Liver (tissue), 9 donors: ENCODE results near the gene ERC2. TPM values are rescaled to one million over a fixed set of nuclear protein-coding genes. Genes with fewer than 3 reads are reported as not detected.

Experiments
- DNase-seq: peaks from one replicate; pipeline ENCODE4 v3.0.0-alpha.2; 2017; ENCODE audit warnings: low spot score
- H3K27ac ChIP-seq, 2 donors: one replicate each; pipeline ENCODE4 v1.7.0; 2013; ENCODE audit warnings: inconsistent platforms in 2 of 2, low read length in 2 of 2, control low read depth in 1 of 2, low read depth in 1 of 2, mild to moderate bottlenecking in 1 of 2
- H3K27me3 ChIP-seq, 4 donors: one replicate each; pipeline versions ENCODE4 v1.6.1 to v1.7.0; 2013; ENCODE audit warnings: low read length in 3 of 4, inconsistent platforms in 1 of 4, mild to moderate bottlenecking in 1 of 4, moderate library complexity in 1 of 4; ENCODE audit not compliant: control insufficient read depth in 4 of 4, insufficient read depth in 4 of 4
- H3K36me3 ChIP-seq, 4 donors: one replicate each; pipeline versions ENCODE4 v1.6.1 to v1.7.0; 2013; ENCODE audit warnings: low read length in 3 of 4, mild to moderate bottlenecking in 3 of 4, low read depth in 1 of 4, moderate library complexity in 1 of 4; ENCODE audit not compliant: control insufficient read depth in 4 of 4, insufficient read depth in 3 of 4
- H3K4me1 ChIP-seq, 4 donors: one replicate each; pipeline versions ENCODE4 v1.6.1 to v1.7.0; 2013; ENCODE audit warnings: low read length in 3 of 4, mild to moderate bottlenecking in 3 of 4, moderate library complexity in 1 of 4; ENCODE audit not compliant: control insufficient read depth in 4 of 4, insufficient read depth in 4 of 4
- H3K4me3 ChIP-seq, 3 donors: one replicate each; pipeline versions ENCODE4 v1.6.1 to v1.7.0; 2013; ENCODE audit warnings: low read length in 3 of 3, control low read depth in 1 of 3, low read depth in 1 of 3, mild to moderate bottlenecking in 1 of 3
- H3K9ac ChIP-seq, 2 donors: one replicate each; pipeline ENCODE4 v1.7.0; 2013; ENCODE audit warnings: low read length in 2 of 2, mild to moderate bottlenecking in 2 of 2, moderate library complexity in 2 of 2, control low read depth in 1 of 2, low read depth in 1 of 2
- H3K9me3 ChIP-seq, 4 donors: one replicate each; pipeline versions ENCODE4 v1.6.1 to v1.7.0; 2013; ENCODE audit warnings: low read length in 3 of 4; ENCODE audit not compliant: control insufficient read depth in 4 of 4
- ATF3 ChIP-seq: IDR thresholded peaks from 2 replicates; pipeline ENCODE4 v1.6.1; 2016; ENCODE audit warnings: antibody characterized with exemption
- CTCF ChIP-seq: fragments of 150-350 bp; IDR thresholded peaks from 2 replicates; pipeline ENCODE4 v1.5.1; 2017; ENCODE audit warnings: improper control_type of control experiment, low read depth, low read length; ENCODE audit not compliant: missing input control
- EGR1 ChIP-seq, 2 donors: IDR thresholded peaks; 2 replicates each; pipeline ENCODE4 v1.6.1; 2016 to 2018; ENCODE audit warnings: antibody characterized with exemption in 2 of 2, low read depth in 2 of 2
- FOXA1 ChIP-seq: IDR thresholded peaks from 2 replicates; pipeline ENCODE4 v1.6.1; 2016; ENCODE audit warnings: antibody characterized with exemption
- FOXA2 ChIP-seq: IDR thresholded peaks from 2 replicates; pipeline ENCODE4 v1.6.1; 2016; ENCODE audit warnings: antibody characterized with exemption
- GABPA ChIP-seq, 2 donors: IDR thresholded peaks in 1 of 2; conservative IDR thresholded peaks in 1 of 2; 2 replicates each; pipeline ENCODE4 v1.6.1; 2016; ENCODE audit warnings: antibody characterized with exemption in 2 of 2, mild to moderate bottlenecking in 1 of 2, moderate library complexity in 1 of 2
- HNF4A ChIP-seq, 2 donors: conservative IDR thresholded peaks; 2 replicates each; pipeline ENCODE4 v1.6.1; 2016; ENCODE audit warnings: antibody characterized with exemption in 2 of 2, mild to moderate bottlenecking in 2 of 2
- HNF4G ChIP-seq: IDR thresholded peaks from 2 replicates; pipeline ENCODE4 v1.6.1; 2016; ENCODE audit warnings: antibody characterized with exemption
- JUND ChIP-seq, 2 donors: IDR thresholded peaks; 2 replicates each; pipeline ENCODE4 v1.6.1; 2016; ENCODE audit warnings: antibody characterized with exemption in 2 of 2
- MAX ChIP-seq: IDR thresholded peaks from 2 replicates; pipeline ENCODE4 v1.6.1; 2016; ENCODE audit warnings: antibody characterized with exemption
- NR2F2 ChIP-seq: IDR thresholded peaks from 2 replicates; pipeline ENCODE4 v1.6.1; 2016; ENCODE audit warnings: antibody characterized with exemption
- RAD21 ChIP-seq, 2 donors: IDR thresholded peaks; 2 replicates each; pipeline ENCODE4 v1.6.1; 2016; ENCODE audit warnings: antibody characterized with exemption in 2 of 2, mild to moderate bottlenecking in 2 of 2
- REST ChIP-seq: IDR thresholded peaks from 2 replicates; pipeline ENCODE4 v1.6.1; 2016; ENCODE audit warnings: antibody characterized with exemption, mild to moderate bottlenecking
- RXRA ChIP-seq, 2 donors: IDR thresholded peaks; 2 replicates each; pipeline ENCODE4 v1.6.1; 2017 to 2018; ENCODE audit warnings: antibody characterized with exemption in 2 of 2, mild to moderate bottlenecking in 1 of 2
- SP1 ChIP-seq: IDR thresholded peaks from 2 replicates; pipeline ENCODE4 v1.6.1; 2018; ENCODE audit warnings: antibody characterized with exemption, mild to moderate bottlenecking
- TAF1 ChIP-seq: conservative IDR thresholded peaks from 2 replicates; pipeline ENCODE4 v1.6.1; 2016; ENCODE audit warnings: antibody characterized with exemption, mild to moderate bottlenecking
- YY1 ChIP-seq: IDR thresholded peaks from 2 replicates; pipeline ENCODE4 v1.6.1; 2016; ENCODE audit warnings: antibody characterized with exemption, mild to moderate bottlenecking
- ZBTB33 ChIP-seq: IDR thresholded peaks from 2 replicates; pipeline ENCODE4 v1.6.1; 2016; ENCODE audit warnings: antibody characterized with exemption
- WGBS: extraction: QIAGEN DNeasy Blood & Tissue Kit; methylation state at CpG from one replicate; pipeline ENCODE4 v1.1.7; 2013; 5-methylcytosine and 5-hydroxymethylcytosine counted together
- polyA plus RNA-seq, 2 donors: library from polyadenylated mRNA; stranded (reverse) in 1 of 2; unstranded in 1 of 2; fragments of 200-250 nt in 1 of 2; fragments of >200 nt in 1 of 2; fragmentation: Nextera tagmentation in 1 of 2; extraction: Ambion mirVana in 1 of 2; gene quantifications; one replicate each; pipeline versions ENCODE4 v1.2.1 to v1.2.3, GENCODE V29; 2013 to 2015
- total RNA-seq, 2 donors: library from RNA; depleted of rRNA; stranded (reverse); fragments of >200 nt; gene quantifications; one replicate each; pipeline ENCODE4 v1.2.3, GENCODE V29; 2014
- donor health status: healthy.
- donor health status: healthy.
- donor health status: healthy.
- donor health status: healthy.
- donor health status: healthy.

The ERC2 gene
- total and polyA plus RNA-seq, 4 donors: 0.14 to 0.25 TPM; not detected in 2

GRCh38 chr3:55567121-55567520 is 901.1 kb downstream of the ERC2 start:
- WGBS: 96% methylated on average over 1 of the region's 1 CpG
- Histone ChIP-seq H3K9me3 (no peaks in the 10 kb centered on the region), H3K27me3 (no peaks in the 10 kb centered on the region), H3K4me3 (no peak overlapping the region), H3K36me3 (no peaks in the 10 kb centered on the region), H3K27ac (no peak overlapping the region), H3K4me1 (peaks cover 0 to 5% (median 2%) of the 10 kb centered on the region in 4 donors), H3K9ac (no peak overlapping the region)
- no peak for DNase-seq
- TF ChIP-seq HNF4G (no peak), YY1 (no peak), HNF4A (conservative IDR thresholded peaks at IDR 0.05) (no peak), GABPA (IDR thresholded peaks at IDR 0.05 in 1 of 2, conservative IDR thresholded peaks at IDR 0.05 in 1 of 2) (no peak), REST (no peak), CTCF (no peak), FOXA1 (no peak), EGR1 (IDR thresholded peaks at IDR 0.05; ENCODE audit: low read depth in 2 of 2) (no peak), ZBTB33 (no peak), TAF1 (no peak), JUND (IDR thresholded peaks at IDR 0.05) (no peak), MAX (no peak), SP1 (no peak), RAD21 (IDR thresholded peaks at IDR 0.05) (no peak), RXRA (IDR thresholded peaks at IDR 0.05) (no peak), NR2F2 (no peak), ATF3 (no peak), FOXA2 (no peak)

GRCh38 chr3:55565521-55565920 is 902.7 kb downstream of the ERC2 start:
- H3K4me3 ChIP-seq: no peak overlapping the region
- no peak overlapping the region for H3K9ac ChIP-seq
- no peaks in the 10 kb centered on the region for H3K9me3 ChIP-seq
- DNase-seq: no peak
- no peak for TF ChIP-seq ZBTB33
- no peak for TF ChIP-seq SP1
- TF ChIP-seq FOXA2: no peak
- no peak for TF ChIP-seq YY1
- TF ChIP-seq REST: no peak
- no peaks in the 10 kb centered on the region for H3K27me3 ChIP-seq
- WGBS: 81% methylated on average over 3 of the region's 3 CpGs
- H3K36me3 ChIP-seq: no peaks in the 10 kb centered on the region
- H3K4me1 ChIP-seq: peaks cover 0 to 4% (median 2%) of the 10 kb centered on the region in 4 donors
- H3K27ac ChIP-seq: no peak overlapping the region
